Measurements from ENCODE around the gene STAM2.

- TF ChIP-seq GATA3 (IDR thresholded peaks at IDR 0.05; ENCODE audit: low read depth, low read length) (no peak), GATA2 (IDR thresholded peaks at IDR 0.05; ENCODE audit: low read depth, low read length) (no peak)
These were observed 72.3 kb downstream of the STAM2 start for GRCh38 chr2:152103271-152103670.
